GM21825 (cell line): ENCODE results near the gene LTBP4.
"Not testable (repeated sequence)": the region's sequence is repeated elsewhere in the genome, so short reads cannot be mapped to it uniquely, and the experiment has no call there.

ENCODE experiments used
- ATAC-seq: cut with Tn5 transposase; IDR thresholded peaks from one replicate; pipeline ENCODE4 v1.9.1; 2021; ENCODE audit warnings: mild to moderate bottlenecking, moderate library complexity; ENCODE audit not compliant: unreplicated experiment

LTBP4 gene

DNA sequence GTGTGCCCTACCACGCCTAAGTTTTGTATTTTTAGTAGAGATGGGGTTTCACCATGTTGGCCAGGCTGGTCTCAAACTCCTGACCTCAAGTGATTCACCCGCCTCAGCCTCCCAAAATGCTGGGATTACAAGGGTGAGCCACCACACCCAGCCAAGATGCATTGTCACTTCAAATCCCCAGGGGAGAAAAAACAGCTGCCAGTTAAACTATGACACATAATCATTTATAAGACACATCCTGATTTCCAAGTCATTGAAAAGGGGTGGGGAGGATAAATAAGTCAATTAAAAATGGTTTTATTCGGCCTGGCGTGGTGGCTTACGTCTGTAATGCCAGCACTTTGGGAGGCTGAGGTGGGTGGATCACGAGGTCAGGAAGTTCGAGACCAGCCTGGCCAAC lies 54.5 kb downstream of the LTBP4 start:
- not testable (repeated sequence) for ATAC-seq

DNA sequence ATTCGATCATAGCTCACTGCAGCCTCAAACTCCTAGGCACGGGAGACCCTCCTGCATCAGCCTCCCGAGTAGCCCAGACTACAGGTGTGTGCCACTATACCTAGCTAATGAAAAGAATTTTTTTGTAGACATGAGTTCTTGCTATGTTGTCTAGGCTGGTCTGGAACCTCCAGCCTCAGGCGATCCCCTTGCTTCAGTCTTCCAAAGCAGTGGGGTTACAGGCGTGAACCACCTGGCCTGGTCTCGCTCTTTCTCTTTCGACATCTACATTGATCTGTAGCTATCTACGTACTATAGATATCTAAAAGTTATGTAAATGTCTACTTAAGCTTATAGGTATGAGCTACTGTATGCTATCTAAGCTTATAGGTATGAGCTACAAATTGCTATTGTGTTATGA lies 56.9 kb downstream of the LTBP4 start:
- no peak for ATAC-seq

DNA sequence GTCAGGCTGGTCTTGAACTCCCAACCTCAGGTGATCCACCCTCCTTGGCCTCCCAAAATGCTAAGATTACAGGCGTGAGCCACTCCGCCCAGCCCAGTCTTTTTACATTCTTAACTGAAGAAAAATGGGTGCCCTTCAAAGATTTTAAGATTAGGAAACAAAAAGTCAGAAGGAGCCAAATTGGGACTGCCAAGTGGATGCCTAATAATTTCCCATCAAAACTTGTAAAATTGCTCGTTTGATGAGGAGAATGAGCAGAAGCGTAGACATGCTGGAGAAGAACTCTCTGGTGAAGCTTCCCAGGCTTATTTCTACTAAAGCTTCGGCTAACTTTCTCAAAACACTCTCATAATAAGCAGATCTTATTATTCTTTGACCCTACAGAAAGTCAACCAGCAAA lies 57.9 kb downstream of the LTBP4 start:
- no peak for ATAC-seq

DNA sequence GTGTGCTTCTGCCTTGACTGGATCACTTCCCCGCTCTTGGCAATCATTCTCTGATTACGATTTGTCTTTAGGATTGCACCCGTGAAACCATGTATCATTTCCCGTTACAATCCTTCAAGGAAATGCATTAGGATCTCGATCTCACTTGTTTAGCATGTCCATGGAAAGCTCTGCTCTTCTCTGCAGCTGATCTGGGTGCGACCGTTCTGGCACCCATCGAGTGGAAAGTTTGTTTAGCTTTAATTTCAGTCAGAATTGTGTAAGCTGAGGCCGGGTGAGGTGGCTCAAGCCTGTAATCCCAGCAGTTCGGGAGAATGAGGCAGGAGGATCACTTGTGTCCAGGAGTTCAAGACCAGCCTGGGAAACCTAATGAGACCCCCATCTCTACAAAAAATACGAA lies 58.4 kb downstream of the LTBP4 start:
- no peak for ATAC-seq

DNA sequence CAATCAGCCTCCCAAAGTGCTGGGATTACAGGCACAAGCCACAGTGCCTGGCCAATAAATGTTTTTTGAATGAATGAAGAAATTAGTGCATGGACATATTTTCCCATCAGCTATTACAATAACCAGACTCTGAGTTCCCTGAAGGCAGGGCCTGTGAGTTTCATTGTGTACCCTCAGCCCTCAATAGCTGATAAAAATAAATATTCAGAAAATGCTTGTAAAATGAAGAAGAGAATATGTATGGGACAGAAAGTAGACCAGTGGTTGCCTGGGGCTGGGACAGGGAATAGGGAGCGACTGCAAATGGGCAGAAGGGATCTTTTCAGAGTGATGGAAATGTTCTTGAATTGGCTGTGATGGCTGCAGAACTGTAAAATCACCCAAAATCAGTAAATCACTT lies 60.4 kb downstream of the LTBP4 start:
- no peak for ATAC-seq

DNA sequence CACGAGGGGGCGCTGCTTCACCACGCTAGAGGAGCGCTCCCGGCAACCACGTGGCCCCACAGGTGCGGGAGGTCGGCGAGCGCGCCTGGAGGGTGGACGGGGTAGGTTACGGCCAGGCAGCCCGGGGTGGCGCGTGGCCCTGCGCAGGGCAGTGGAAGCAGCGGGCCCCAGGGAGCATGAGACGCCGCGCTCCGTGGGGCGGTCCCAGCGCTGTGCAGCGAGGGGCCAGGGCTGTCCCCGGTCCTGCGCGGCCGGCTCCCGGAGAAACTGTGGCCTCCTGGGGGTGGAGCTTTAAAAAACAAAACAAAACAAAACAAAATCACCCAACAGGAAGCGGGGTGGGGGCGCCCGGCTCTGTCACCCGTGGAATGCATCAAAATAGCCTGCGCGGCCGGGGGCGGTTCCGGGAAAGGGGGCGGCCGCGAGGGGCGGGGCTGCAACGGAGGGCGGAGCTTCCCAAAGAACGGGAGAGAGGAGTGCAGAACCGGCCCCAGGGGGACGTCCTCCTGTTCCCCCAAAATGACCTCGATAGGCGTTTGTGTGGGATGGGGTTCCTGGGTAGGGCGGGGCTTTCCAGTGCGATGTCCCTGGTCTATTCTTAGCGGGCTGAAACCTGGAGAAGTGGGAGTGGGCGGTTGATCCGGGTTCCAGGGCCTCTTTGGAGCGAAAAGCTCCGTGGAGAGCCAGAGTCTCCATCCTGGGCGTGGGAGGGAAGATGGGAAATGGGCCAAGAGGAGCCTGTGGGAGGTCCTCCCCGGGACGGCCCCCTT lies 61.9 kb downstream of the LTBP4 start:
- ATAC-seq: peak; percentile 74

DNA sequence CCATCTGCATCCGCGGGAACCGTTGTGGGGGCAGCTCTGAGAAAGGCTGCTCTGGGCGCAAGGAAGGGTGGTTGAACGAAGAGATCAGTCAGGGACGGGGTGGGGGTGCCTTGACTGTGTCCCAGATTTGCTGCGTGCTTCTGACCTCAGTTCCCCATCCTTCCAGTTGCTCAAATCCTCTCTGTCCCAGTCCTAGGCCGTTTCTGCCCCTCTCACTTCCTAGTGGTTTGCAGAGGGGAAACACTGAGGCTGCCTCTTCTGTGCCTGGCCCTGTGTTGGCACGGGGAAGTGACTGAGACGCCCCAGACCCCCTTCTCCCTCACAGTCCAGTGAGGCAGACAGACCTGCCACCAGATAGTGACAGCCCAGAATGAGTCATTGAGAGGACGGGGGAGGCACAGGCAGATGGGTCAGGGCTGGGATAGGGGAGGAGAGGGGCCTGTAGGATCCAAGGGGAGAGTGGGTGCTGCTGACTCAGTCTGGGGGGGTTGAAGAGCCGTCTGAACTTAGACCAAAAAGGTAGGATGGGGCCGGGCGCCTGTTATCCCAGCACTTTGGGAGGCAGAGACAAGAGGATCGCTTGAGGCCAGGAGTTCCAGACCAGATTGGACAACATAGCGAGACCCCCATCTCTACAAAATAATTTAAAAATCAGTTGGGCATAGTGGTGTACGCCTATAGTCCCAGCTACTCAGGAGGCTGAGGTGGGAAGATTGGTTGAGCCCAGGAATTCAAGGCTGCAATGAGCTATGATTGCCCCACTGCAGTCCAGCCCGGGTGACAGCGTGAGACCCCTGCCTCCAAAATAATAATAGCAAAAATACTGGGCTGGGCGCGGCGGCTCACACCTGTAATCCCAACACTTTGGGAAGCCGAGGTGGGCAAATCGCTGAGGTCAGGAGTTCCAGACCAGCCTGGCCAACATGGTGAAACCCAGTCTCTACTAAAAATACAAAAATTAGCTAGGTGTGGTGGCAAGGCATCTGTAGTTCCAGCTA lies 62.8 kb downstream of the LTBP4 start:
- ATAC-seq: no peak

DNA sequence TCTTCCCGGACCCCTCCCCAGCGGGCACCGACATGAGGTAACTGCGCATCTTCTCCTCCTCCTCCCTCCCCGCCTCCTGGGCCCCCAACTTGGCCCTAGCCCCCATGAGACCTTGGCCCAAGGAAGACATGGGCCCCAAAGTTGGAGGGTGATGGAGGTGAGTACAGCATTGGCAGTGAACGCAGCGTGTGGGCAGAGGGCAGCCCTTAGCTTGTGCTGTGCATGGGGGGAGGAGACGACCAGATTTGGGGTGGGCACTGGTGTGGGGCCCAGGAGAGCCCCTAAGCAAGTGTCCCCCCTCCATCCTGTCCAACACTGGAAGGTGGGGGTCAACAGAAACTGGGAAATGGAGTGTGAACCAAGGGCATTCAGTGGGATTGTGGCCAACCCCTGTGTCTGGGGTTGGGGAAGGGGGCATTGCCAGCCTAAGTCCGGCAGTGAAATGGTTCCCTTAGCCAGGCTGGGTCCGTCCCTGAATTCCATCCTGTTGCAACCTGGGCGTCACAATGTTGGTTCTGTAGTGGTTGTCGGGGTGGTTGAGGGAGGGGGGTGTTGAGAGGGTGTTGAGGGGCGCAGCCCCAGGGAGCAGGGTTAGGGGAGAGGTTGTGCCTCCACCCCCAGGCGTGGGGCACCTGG lies 65.8 kb downstream of the LTBP4 start:
- ATAC-seq: no peak

DNA sequence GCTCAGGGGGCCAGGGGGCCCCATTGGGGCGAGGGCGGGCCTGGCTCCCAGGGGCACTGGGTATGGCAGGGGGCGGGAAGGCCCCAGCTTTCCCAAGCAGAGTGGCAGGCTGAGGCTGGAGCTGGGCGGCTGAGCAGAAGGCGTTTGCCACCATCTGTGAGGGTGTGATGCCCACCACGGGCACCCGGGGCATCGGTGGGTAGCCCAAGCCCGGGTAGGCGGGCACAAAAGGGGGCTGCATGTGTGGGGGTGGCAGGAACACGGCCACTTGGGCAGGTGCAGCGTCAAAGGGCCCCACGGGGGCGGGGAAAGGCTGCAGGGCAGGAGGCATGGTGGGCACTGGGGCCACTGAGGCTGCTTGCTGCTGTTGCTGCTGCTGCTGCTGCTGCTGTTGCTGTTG lies 66.4 kb downstream of the LTBP4 start:
- no peak for ATAC-seq

DNA sequence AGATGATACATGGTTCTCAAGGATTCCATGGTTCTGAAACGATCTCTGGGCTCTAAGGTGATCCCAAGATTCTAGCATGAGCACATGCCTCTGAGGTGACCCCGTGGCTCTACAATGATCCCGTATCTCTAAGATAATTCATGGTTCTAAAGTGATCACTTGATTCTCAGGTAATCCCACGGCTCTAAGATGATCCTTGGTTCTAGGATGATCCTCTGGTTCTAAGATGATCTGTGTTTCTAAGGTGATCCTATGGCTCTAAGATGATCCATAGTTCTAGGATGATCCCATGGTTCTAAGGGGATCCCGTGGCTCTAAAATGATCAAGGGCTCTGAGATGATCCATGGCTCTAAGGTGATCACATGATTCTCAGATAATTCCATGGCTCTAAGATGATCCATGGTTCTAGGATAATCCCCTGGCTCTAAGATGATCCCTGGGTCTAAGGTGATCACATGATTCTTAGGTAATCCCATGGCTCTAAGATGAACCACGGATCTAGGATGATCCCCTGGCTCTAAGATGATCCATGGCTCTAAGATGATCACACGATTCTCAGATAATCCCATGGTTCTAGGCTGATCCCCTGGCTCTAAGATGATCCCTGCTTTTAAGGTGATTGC lies 67.9 kb downstream of the LTBP4 start:
- no peak for ATAC-seq

DNA sequence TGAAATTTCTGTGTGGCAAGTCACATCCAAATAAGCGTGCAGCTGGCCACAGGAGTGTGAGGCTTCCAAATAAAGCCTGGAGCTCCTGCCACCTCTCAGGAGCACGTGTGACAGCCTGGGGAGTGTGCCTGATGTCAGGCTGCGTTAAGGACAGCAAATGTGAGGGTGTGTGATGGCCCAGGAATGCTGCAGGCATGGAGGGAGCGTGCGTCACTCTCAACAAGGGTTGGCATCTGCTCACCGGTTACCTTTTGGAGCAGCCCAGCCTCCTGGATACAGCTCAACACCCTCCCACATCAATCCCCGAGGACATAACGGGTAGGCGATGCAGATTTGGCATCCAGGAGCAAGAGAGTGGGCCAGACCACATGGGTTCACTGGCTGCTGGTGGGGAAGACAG lies 70.2 kb downstream of the LTBP4 start:
- ATAC-seq: no peak

DNA sequence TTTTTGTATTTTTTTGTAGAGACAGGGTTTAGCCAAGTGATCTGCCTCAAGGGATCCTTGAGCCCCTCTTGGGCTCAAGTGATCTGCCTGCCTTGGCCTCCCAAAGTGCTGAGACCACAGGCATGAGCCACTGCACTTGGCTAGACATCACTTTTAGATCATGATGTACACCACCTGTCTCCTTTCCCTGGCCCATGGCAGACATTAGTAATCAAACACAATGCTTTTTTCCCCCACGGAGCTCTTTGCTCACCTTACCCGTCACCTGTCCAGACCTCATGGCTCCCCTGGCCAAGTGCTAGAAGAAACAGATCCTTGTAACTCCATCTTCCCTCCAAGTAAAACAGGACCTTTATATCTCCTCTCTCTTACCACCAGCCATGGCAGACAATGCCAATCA lies 70.9 kb downstream of the LTBP4 start:
- ATAC-seq: no peak

DNA sequence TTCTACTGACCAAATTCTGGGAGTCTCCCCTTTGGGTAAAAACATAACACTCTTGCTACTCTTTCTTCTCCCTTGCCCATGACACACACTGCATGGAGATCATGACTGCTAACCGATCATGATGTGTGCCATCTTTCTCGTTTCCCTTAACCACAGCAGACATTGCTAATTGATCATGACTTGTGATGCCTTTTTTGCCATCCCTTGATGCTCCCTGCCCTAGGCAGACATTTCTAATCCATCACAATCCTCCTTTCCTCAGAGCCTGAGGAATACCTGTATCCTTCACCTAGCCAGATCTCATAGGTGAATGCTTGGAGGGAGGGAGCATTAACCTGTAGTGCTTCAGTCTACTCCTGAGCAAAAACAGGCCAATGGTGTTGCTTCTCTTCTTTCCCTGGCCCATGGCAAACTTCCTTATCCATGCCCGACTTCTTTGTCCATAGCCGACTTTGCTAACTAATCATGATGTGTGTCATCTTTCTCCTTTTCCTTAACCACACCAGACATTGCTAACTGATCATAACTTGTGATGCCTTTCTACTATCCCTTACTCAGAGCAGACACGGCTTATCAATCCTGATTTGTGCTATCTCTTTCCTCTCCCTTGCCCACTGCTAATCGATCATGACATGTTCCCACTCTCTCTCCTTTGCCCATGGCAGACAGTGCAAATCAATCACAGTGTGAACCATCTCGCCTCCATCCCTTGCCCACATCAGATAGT lies 71.6 kb downstream of the LTBP4 start:
- ATAC-seq: no peak

DNA sequence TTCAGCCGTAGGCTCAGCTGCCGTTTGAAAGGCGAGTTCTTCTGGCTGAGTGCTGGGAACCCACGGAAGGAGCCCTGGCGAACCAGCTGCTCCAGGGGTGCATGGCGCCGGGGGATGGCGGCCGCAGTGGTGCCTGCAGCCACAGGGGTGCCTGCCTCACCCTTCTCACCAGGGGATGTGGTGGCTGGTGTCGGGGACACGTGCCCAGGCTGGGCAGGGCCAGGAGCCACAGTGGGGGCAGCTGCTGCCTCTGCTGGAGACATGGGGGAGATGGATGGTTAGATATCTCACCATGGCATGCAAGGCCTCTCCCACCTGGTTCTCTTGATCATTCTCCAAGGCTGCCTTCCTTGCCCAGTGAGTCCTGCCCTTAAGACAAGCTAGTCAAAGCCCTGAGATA lies 72.2 kb downstream of the LTBP4 start:
- no peak for ATAC-seq

DNA sequence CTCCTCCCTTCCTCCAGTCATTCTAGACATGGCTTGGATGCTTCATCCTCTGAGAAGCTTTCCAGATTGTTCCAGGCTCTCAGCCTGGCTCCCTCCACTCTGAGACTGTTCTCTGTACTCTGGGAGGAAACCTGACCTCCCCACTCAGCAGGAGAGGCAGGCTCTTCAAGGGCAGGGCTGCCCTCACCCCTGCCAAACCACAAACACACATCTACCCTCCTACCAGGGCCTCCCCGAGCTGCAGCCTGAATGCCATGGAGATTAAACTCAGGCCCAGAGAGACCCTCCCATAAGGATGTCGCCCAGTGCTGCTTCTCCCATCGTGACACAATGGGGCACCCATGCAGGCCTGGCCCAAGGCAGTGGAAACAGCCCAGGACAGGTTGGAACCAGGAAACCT lies 73.1 kb downstream of the LTBP4 start:
- no peak for ATAC-seq

DNA sequence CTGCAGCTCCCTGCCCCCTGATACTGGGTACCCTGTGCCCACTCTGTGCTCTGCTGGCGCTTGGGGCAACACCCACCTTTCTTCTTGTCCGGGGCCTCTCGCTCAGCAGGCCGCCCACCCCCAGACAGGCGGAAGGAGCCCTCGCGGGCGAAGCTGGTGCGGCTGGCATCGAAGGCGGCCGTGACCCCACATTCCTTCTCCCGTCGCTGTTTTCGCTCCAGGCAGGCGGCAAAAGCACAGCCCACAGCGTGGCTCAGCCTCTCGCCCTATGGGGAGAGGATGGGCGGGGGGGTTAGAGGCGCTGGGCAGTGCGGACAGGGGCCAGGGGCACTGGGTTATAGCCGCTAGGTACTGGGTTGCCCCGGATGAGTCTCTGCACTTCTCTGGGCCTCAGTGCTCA lies 76.0 kb downstream of the LTBP4 start:
- ATAC-seq: no peak
